H1 (cell line): Measurements from ENCODE around the gene TMEM9B. TPM values are rescaled to one million over a fixed set of nuclear protein-coding genes. Genes with fewer than 3 reads are reported as not detected.

Experiments
- CTCF ChIA-PET: fragments of 300-600 bp; sonication (Branson Sonifier 250); formaldehyde crosslinking; loops from one replicate; lab custom pipeline; 2021; ENCODE audit not compliant: partially characterized antibody; lab: Charles Lee
- POLR2A ChIA-PET: fragments of 300-600 bp; sonication (Branson Sonifier 250); formaldehyde crosslinking; loops from one replicate; lab custom pipeline; 2021; ENCODE audit warnings: inconsistent platforms; ENCODE audit not compliant: partially characterized antibody; lab: Charles Lee
- DNase-seq, 2 experiments: peaks; one replicate each; pipeline versions ENCODE4 v3.0.0 to v3.0.0-alpha.2; 2010 to 2022; ENCODE audit warnings: low spot score in 2 of 2, low read depth in 1 of 2, mixed read lengths in 1 of 2
- FAIRE-seq: peaks from 2 replicates; lab custom pipeline; 2011; peaks lifted over from hg19 to GRCh38; lab: Jason Lieb, UNC
- H2AFZ ChIP-seq: 2 replicates; pipeline ENCODE4 v1.8.1; 2012; ENCODE audit warnings: low read length, inconsistent platforms
- H2AK5ac ChIP-seq: 2 replicates; pipeline ENCODE4 v1.6.1; 2013; ENCODE audit warnings: low read depth, low read length
- H2BK120ac ChIP-seq: replicated peaks from 2 replicates; pipeline ENCODE3; 2013; ENCODE audit warnings: low read depth, low read length, inconsistent platforms
- H2BK12ac ChIP-seq: 2 replicates; pipeline ENCODE4 v1.6.1; 2013; ENCODE audit warnings: low read depth, low read length
- H2BK15ac ChIP-seq: 2 replicates; pipeline ENCODE4 v1.6.1; 2013; ENCODE audit warnings: low read length
- H2BK20ac ChIP-seq: 2 replicates; pipeline ENCODE4 v1.6.1; 2013; ENCODE audit warnings: low read length
- H2BK5ac ChIP-seq: 2 replicates; pipeline ENCODE4 v1.6.1; 2013; ENCODE audit warnings: low read depth, low read length
- H3K14ac ChIP-seq: 2 replicates; pipeline ENCODE4 v1.6.1; 2013; ENCODE audit warnings: inconsistent platforms; ENCODE audit not compliant: insufficient read length
- H3K18ac ChIP-seq: 2 replicates; pipeline ENCODE4 v1.6.1; 2013; ENCODE audit warnings: low read length; ENCODE audit errors: extremely low read depth
- H3K23ac ChIP-seq: 2 replicates; pipeline ENCODE4 v1.6.1; 2013; ENCODE audit warnings: inconsistent platforms; ENCODE audit not compliant: insufficient read length
- H3K23me2 ChIP-seq: 2 replicates; pipeline ENCODE4 v1.6.1; 2013; ENCODE audit warnings: low read depth, low read length
- H3K27ac ChIP-seq: 2 replicates; pipeline ENCODE4 v1.6.1; 2011; ENCODE audit warnings: low read depth, low read length, inconsistent platforms
- H3K27me3 ChIP-seq, 4 experiments: replicated peaks in 1 of 4; 1 replicate in 1 of 4; 2 replicates in 3 of 4; pipeline versions ENCODE4 v1.6.1 to v1.8.1; 2011 to 2013; ENCODE audit warnings: low read length in 3 of 4, mild to moderate bottlenecking in 3 of 4, inconsistent platforms in 2 of 4, mixed read lengths in 2 of 4, moderate library complexity in 1 of 4; ENCODE audit not compliant: control insufficient read depth in 3 of 4, insufficient read depth in 3 of 4; ENCODE audit errors: extremely low read depth in 1 of 4
- H3K36me3 ChIP-seq, 4 experiments: 2 replicates each; pipeline versions ENCODE4 v1.6.1 to v1.8.1; 2011 to 2013; ENCODE audit warnings: mild to moderate bottlenecking in 4 of 4, low read length in 3 of 4, moderate library complexity in 2 of 4, control low read depth in 1 of 4, inconsistent platforms in 1 of 4; ENCODE audit not compliant: insufficient read depth in 4 of 4, control insufficient read depth in 2 of 4
- H3K4ac ChIP-seq: replicated peaks from 2 replicates; pipeline ENCODE3; 2013; ENCODE audit warnings: low read length, low read depth, mixed read lengths, inconsistent platforms; ENCODE audit not compliant: insufficient read length
- H3K4me1 ChIP-seq, 4 experiments: replicated peaks in 1 of 4; 1 replicate in 1 of 4; 2 replicates in 3 of 4; pipeline versions ENCODE4 v1.6.1 to v1.8.1; 2011 to 2013; ENCODE audit warnings: low read length in 3 of 4, inconsistent platforms in 2 of 4, mixed read lengths in 1 of 4; ENCODE audit not compliant: insufficient read depth in 4 of 4, control insufficient read depth in 3 of 4
- H3K4me2 ChIP-seq, 2 experiments: 2 replicates each; pipeline versions ENCODE4 v1.6.1 to v1.8.1; 2011 to 2013; ENCODE audit warnings: low read depth in 2 of 2, low read length in 2 of 2, control low read depth in 1 of 2, inconsistent platforms in 1 of 2, mild to moderate bottlenecking in 1 of 2; ENCODE audit not compliant: insufficient read depth in 1 of 2
- H3K4me3 ChIP-seq, 4 experiments: fragments of 200-600, 300-600 bp in 1 of 4; sonication (generic), shearing (Covaris generic), sonication (Bioruptor Twin) in 1 of 4; 2 replicates each; pipeline versions ENCODE4 v1.5.1 to v1.8.1; 2011 to 2016; ENCODE audit warnings: low read length in 4 of 4, low read depth in 3 of 4, control low read depth in 2 of 4, inconsistent platforms in 2 of 4, mild to moderate bottlenecking in 2 of 4, mixed read lengths in 1 of 4, moderate library complexity in 1 of 4; ENCODE audit not compliant: insufficient read depth in 2 of 4; ENCODE audit errors: extremely low read depth in 1 of 4
- H3K56ac ChIP-seq: replicated peaks from 2 replicates; pipeline ENCODE3; 2013; ENCODE audit warnings: low read depth, mild to moderate bottlenecking, mixed read lengths, low read length, inconsistent platforms; ENCODE audit not compliant: insufficient read length
- H3K79me1 ChIP-seq: 2 replicates; pipeline ENCODE4 v1.6.1; 2013; ENCODE audit warnings: low read depth, low read length, control low read depth
- H3K79me2 ChIP-seq, 2 experiments: 2 replicates each; pipeline versions ENCODE4 v1.6.1 to v1.8.1; 2012 to 2013; ENCODE audit warnings: low read length in 2 of 2, mild to moderate bottlenecking in 2 of 2, inconsistent platforms in 1 of 2; ENCODE audit not compliant: insufficient read depth in 2 of 2, control insufficient read depth in 1 of 2
- H3K9ac ChIP-seq, 4 experiments: replicated peaks in 1 of 4; 1 replicate in 1 of 4; 2 replicates in 3 of 4; pipeline versions ENCODE4 v1.6.1 to v1.8.1; 2011 to 2013; ENCODE audit warnings: low read depth in 3 of 4, low read length in 3 of 4, control low read depth in 2 of 4, mild to moderate bottlenecking in 2 of 4, moderate library complexity in 2 of 4, inconsistent platforms in 1 of 4; ENCODE audit errors: extremely low read depth in 1 of 4
- H3K9me3 ChIP-seq, 2 experiments: 2 replicates each; pipeline versions ENCODE4 v1.6.1 to v1.8.1; 2012 to 2013; ENCODE audit warnings: mild to moderate bottlenecking in 2 of 2, moderate library complexity in 2 of 2, control low read depth in 1 of 2, inconsistent platforms in 1 of 2, low read depth in 1 of 2, low read length in 1 of 2, mixed read lengths in 1 of 2; ENCODE audit not compliant: insufficient read depth in 2 of 2
- H4K20me1 ChIP-seq, 2 experiments: replicated peaks in 1 of 2; 2 replicates each; pipeline versions ENCODE3 to v1.8.1; 2011 to 2013; ENCODE audit warnings: inconsistent platforms in 2 of 2, low read length in 2 of 2, mild to moderate bottlenecking in 1 of 2; ENCODE audit not compliant: insufficient read depth in 2 of 2, control insufficient read depth in 1 of 2
- H4K5ac ChIP-seq: 2 replicates; pipeline ENCODE4 v1.6.1; 2013; ENCODE audit warnings: low read length, low read depth, mixed read lengths, inconsistent platforms; ENCODE audit not compliant: insufficient read length
- H4K8ac ChIP-seq: 2 replicates; pipeline ENCODE4 v1.8.0; 2013; ENCODE audit warnings: mild to moderate bottlenecking, moderate library complexity, low read length, inconsistent platforms; ENCODE audit not compliant: insufficient read depth; ENCODE audit errors: extremely low read depth
- H4K91ac ChIP-seq: replicated peaks from 2 replicates; pipeline ENCODE3; 2013; ENCODE audit warnings: low read length, mixed read lengths, inconsistent platforms; ENCODE audit not compliant: insufficient read length
- SIRT6 ChIP-seq: IDR thresholded peaks from one replicate; pipeline ENCODE4 v1.7.1; 2012; ENCODE audit warnings: low read length, inconsistent platforms
- SP2 ChIP-seq: IDR thresholded peaks from 2 replicates; pipeline ENCODE4 v1.6.1; 2012; ENCODE audit warnings: mild to moderate bottlenecking, low read length, inconsistent platforms
- USF2 ChIP-seq: IDR thresholded peaks from 2 replicates; pipeline ENCODE4 v1.6.1; 2011; ENCODE audit warnings: low read length, improper control_type of control experiment
- YY1 ChIP-seq: IDR thresholded peaks from 2 replicates; pipeline ENCODE4 v1.6.1; 2011; ENCODE audit warnings: low read depth, mild to moderate bottlenecking, low read length
- WGBS, 2 experiments: shearing (Covaris generic) in 1 of 2; methylation state at CpG; one replicate each; pipeline versions ENCODE4 v1.1.6 to v1.1.7; 2013 to 2015; ENCODE audit warnings: low lambda C conversion rate in 2 of 2, mixed read lengths in 2 of 2, inconsistent platforms in 1 of 2, low coverage in 1 of 2, missing lambda C conversion rate in 1 of 2; ENCODE audit not compliant: insufficient replicate concordance in 2 of 2, insufficient coverage in 1 of 2, insufficient read length in 1 of 2; ENCODE audit errors: extremely low coverage in 1 of 2, missing lambda C conversion rate in 1 of 2; 5-methylcytosine and 5-hydroxymethylcytosine counted together
- polyA plus RNA-seq, 7 experiments: library from polyadenylated mRNA; depleted of rRNA in 3 of 7; stranded (reverse) in 5 of 7; unstranded in 2 of 7; fragments of >200 nt in 5 of 7; fragments of 200-250 nt in 2 of 7; gene quantifications; 1 replicate in 5 of 7; 2 replicates in 1 of 7; 4 replicates in 1 of 7; pipeline versions ENCODE4 v1.2.1 to v1.2.3, GENCODE V29; 2011 to 2013; ENCODE audit warnings: missing spikeins in 2 of 7, mixed read lengths in 2 of 7
- total RNA-seq: library from RNA; stranded (reverse); fragmentation: NEBNext Ultra II Directional; extraction: Animal tissue kit (Norgen Biotek cat#: 25700); gene quantifications from 2 replicates; pipeline ENCODE4 v1.2.1, GENCODE V29; 2021

TMEM9B gene
- total and polyA plus RNA-seq, 2 of the 8 experiments (the other 6 are each of a cell fraction or from before 2014, with no cell fraction given) = 8.3 to 9.4 TPM

- Histone ChIP-seq H3K14ac (no peak overlapping the region), H3K9ac (no peak overlapping the region), H3K23ac (no peak overlapping the region), H4K5ac (no peak overlapping the region), H3K23me2 (peaks cover 3% of the 10 kb centered on the region; the same call in 1 of the 2 replicates), H2BK12ac (no peak overlapping the region), H3K18ac (no peak overlapping the region), H3K9me3 (no peaks in the 10 kb centered on the region), H3K79me1 (no peaks in the 10 kb centered on the region), H4K8ac (no peak overlapping the region), H3K4me2 (no peak overlapping the region), H2BK5ac (no peak overlapping the region), H2AK5ac (no peak overlapping the region), H2AFZ (no peak overlapping the region), H3K4me3 (no peak overlapping the region), H3K27me3 (peaks cover 4 to 16% (median 14%) of the 10 kb centered on the region in 4 experiments), H2BK20ac (no peak overlapping the region; the same call in 1 of the 2 replicates), H2BK15ac (no peak overlapping the region), H3K79me2 (no peaks in the 10 kb centered on the region), H4K91ac (no peak overlapping the region), H4K20me1 (peaks cover 0 to 2% of the 10 kb centered on the region in 2 experiments), H3K56ac (no peak overlapping the region), H3K36me3 (no peaks in the 10 kb centered on the region), H3K4me1 (peaks cover 0 to 4% (median 2%) of the 10 kb centered on the region in 4 experiments; a peak in 3 of 7 replicates), H2BK120ac (no peak overlapping the region), H3K4ac (no peak overlapping the region), H3K27ac (no peak overlapping the region)
- TF ChIP-seq SIRT6 (no peak), YY1 (no peak), USF2 (no peak), SP2 (no peak)
- CTCF ChIA-PET = interaction anchor here (1.0 to 1.9 kb wide), 4 partner anchors 18 to 98 kb away, joined by 3 to 9 read pairs (median 4); no protein-coding TSS in a partner anchor
- DNase-seq (no peak), FAIRE-seq (no peak)
- 84% methylated on average over 2 of the region's 2 CpGs; no CpG with 5 or more reads in 1 of the 2 experiments for WGBS, 2 experiments
- POLR2A ChIA-PET = interaction anchor here (1.0 kb wide), 1 partner anchor 33 kb away, joined by 3 read pairs; no protein-coding TSS in a partner anchor
Observed at GRCh38 chr11:8998017-8998416, 33.8 kb upstream of the TMEM9B start.
